Measurements from ENCODE around the gene ETFA.

Gene ETFA

GRCh38 chr15:76196269-76197231 lies 114.7 kb downstream of the ETFA start:
- DNase-seq (ENCODE audit: low read depth) = peak; percentile 88

GRCh38 chr15:76195506-76196268 lies 115.6 kb downstream of the ETFA start:
- DNase-seq (ENCODE audit: low read depth) = no peak

- DNase-seq (ENCODE audit: low read depth) = no peak
Measured at GRCh38 chr15:76193934-76194333, 117.3 kb downstream of the ETFA start.

GRCh38 chr15:76192715-76193114 lies 118.6 kb downstream of the ETFA start:
- DNase-seq (ENCODE audit: low read depth) = no peak

GRCh38 chr15:76191539-76192244 lies 119.6 kb downstream of the ETFA start:
- no peak for DNase-seq (ENCODE audit: low read depth)

GRCh38 chr15:76190751-76191538 lies 120.3 kb downstream of the ETFA start:
- peak; percentile 82 for DNase-seq (ENCODE audit: low read depth)

GRCh38 chr15:76190070-76190564 lies 121.2 kb downstream of the ETFA start:
- DNase-seq (ENCODE audit: low read depth) = no peak

- no peak for DNase-seq (ENCODE audit: low read depth)
Measured at GRCh38 chr15:76189106-76189505, 122.2 kb downstream of the ETFA start.

GRCh38 chr15:76187163-76187562 lies 124.1 kb downstream of the ETFA start:
- DNase-seq (ENCODE audit: low read depth) = no peak

- DNase-seq (ENCODE audit: low read depth) = peak; percentile 82
Measured at GRCh38 chr15:76185716-76186115, 125.6 kb downstream of the ETFA start.

GRCh38 chr15:76184650-76185035 lies 126.6 kb downstream of the ETFA start:
- DNase-seq (ENCODE audit: low read depth) = no peak

- DNase-seq (ENCODE audit: low read depth) = no peak
Measured at GRCh38 chr15:76183930-76184649, 127.2 kb downstream of the ETFA start.

- DNase-seq (ENCODE audit: low read depth) = no peak
Measured at GRCh38 chr15:76181705-76182107, 129.6 kb downstream of the ETFA start.

- DNase-seq (ENCODE audit: low read depth) = no peak
Measured at GRCh38 chr15:76180321-76180720, 130.9 kb downstream of the ETFA start.

GRCh38 chr15:76179023-76179422 lies 132.2 kb downstream of the ETFA start:
- DNase-seq (ENCODE audit: low read depth) = no peak

- no peak for DNase-seq (ENCODE audit: low read depth)
Measured at GRCh38 chr15:76178296-76179000, 132.8 kb downstream of the ETFA start.

- DNase-seq (ENCODE audit: low read depth) = peak; percentile 62
Measured at GRCh38 chr15:76177491-76178040, 133.7 kb downstream of the ETFA start.

GRCh38 chr15:76176487-76177085 lies 134.7 kb downstream of the ETFA start:
- DNase-seq (ENCODE audit: low read depth) = no peak

- no peak for DNase-seq (ENCODE audit: low read depth)
Measured at GRCh38 chr15:76176059-76176458, 135.2 kb downstream of the ETFA start.
